ENCODE results near the gene ATP5F1D.

- TF ChIP-seq CTCF (IDR thresholded peaks at IDR 0.05) = no peak
- no peak for TF ChIP-seq EZH2phosphoT487 (IDR thresholded peaks at IDR 0.05)
- no peak for TF ChIP-seq EZH2 (IDR thresholded peaks at IDR 0.05)
These were observed 3.3 kb downstream of the ATP5F1D start for GRCh38 chr19:1244693-1245451.

Data from neural progenitor cell (in vitro differentiated cells).